Panc1 (cell line): ENCODE data around the gene AQP1. TPM values are rescaled to one million over a fixed set of nuclear protein-coding genes. Genes with fewer than 3 reads are reported as not detected.

Experiments used
- ATAC-seq: fragments of 200-7000 bp; cut with Tn5 transposase; 2 replicates; pipeline ENCODE4 v1.9.1; 2020; ENCODE audit warnings: mild to moderate bottlenecking, moderate library complexity
- BruUV-seq: library from RNA; stranded (reverse); fragments of 400-500 nt; replicated peaks from 2 replicates; lab custom pipeline; 2021; lab: Mats Ljungman, UMichigan
- CTCF ChIA-PET: fragments of 300-600 bp; sonication (Branson Sonifier 250); formaldehyde crosslinking; loops from one replicate; lab custom pipeline; 2022; ENCODE audit warnings: antibody characterized with exemption; lab: Charles Lee
- POLR2A ChIA-PET: fragments of 300-600 bp; sonication (Branson Sonifier 250); formaldehyde crosslinking; loops from one replicate; lab custom pipeline; 2022; ENCODE audit warnings: antibody characterized with exemption; lab: Charles Lee
- DNase-seq: peaks from one replicate; pipeline ENCODE4 v3.0.0-alpha.2; 2010; ENCODE audit warnings: low read depth, low spot score
- H3K27ac ChIP-seq: 2 replicates; pipeline ENCODE4 v1.5.1; 2011; ENCODE audit warnings: mild to moderate bottlenecking, low read length, inconsistent platforms
- H3K27me3 ChIP-seq: fragments of 200-500 bp; sonication (Bioruptor generic); 2 replicates; pipeline ENCODE4 v1.6.0; 2014; ENCODE audit warnings: low read length, inconsistent platforms; ENCODE audit not compliant: control insufficient read depth, insufficient read depth
- H3K36me3 ChIP-seq: fragments of 200-500 bp; sonication (Bioruptor generic); 2 replicates; pipeline ENCODE4 v1.5.1; 2014; ENCODE audit warnings: inconsistent platforms, mild to moderate bottlenecking, low read length, moderate library complexity; ENCODE audit not compliant: control insufficient read depth, insufficient read depth
- H3K4me1 ChIP-seq: 2 replicates; pipeline ENCODE4 v1.5.1; 2011; ENCODE audit warnings: inconsistent platforms, mild to moderate bottlenecking, low read length, moderate library complexity; ENCODE audit not compliant: control insufficient read depth, insufficient read depth
- H3K4me3 ChIP-seq, 2 experiments: 2 replicates each; pipeline ENCODE4 v1.5.1; 2011 to 2012; ENCODE audit warnings: low read depth in 2 of 2, low read length in 2 of 2, mild to moderate bottlenecking in 2 of 2, inconsistent platforms in 1 of 2, moderate library complexity in 1 of 2
- H3K9me3 ChIP-seq: fragments of 200-500 bp; sonication (Bioruptor generic); 2 replicates; pipeline ENCODE4 v1.5.1; 2014; ENCODE audit warnings: low read depth, mild to moderate bottlenecking, inconsistent platforms, low read length, moderate library complexity; ENCODE audit not compliant: control insufficient read depth, insufficient read depth
- POLR2AphosphoS5 ChIP-seq: IDR thresholded peaks from 2 replicates; pipeline ENCODE4 v1.6.1; 2012; ENCODE audit warnings: mild to moderate bottlenecking, low read depth, low read length, moderate library complexity
- SIN3A ChIP-seq: IDR thresholded peaks from 2 replicates; pipeline ENCODE4 v1.6.1; 2012; ENCODE audit warnings: low read depth, mild to moderate bottlenecking, low read length, moderate library complexity, borderline replicate concordance; ENCODE audit not compliant: insufficient read depth
- TCF7L2 ChIP-seq: IDR thresholded peaks from 2 replicates; pipeline ENCODE4 v1.6.1; 2011; ENCODE audit warnings: mild to moderate bottlenecking, low read depth, low read length, inconsistent platforms
- in situ Hi-C: cut with HindIII; loops from 2 replicates; pipeline ENCODE4 v1.10.0; 2016; ENCODE audit warnings: low sequenced_read_pairs, low pct_unique_long_range_greater_than_20kb
- intact Hi-C: fragments of 100-400 bp; cut with micrococcal nuclease; formaldehyde crosslinking; loops from one replicate; pipeline ENCODE4 v1.10.0; 2022; ENCODE audit not compliant: unreplicated experiment
- total RNA-seq: library from RNA; stranded (reverse); gene quantifications from one replicate; pipeline ENCODE4 v1.2.1, GENCODE V29; 2021; ENCODE audit not compliant: unreplicated experiment
- TF ChIP-seq, protein P1 (sequence below), 2 experiments: IDR thresholded peaks; 2 replicates each; pipeline ENCODE4 v1.6.1; 2011 to 2012; ENCODE audit warnings: low read depth in 2 of 2, control low read depth in 1 of 2, low read length in 1 of 2, mild to moderate bottlenecking in 1 of 2, moderate library complexity in 1 of 2; ENCODE audit not compliant: insufficient read depth in 1 of 2
- TF ChIP-seq, protein P2 (sequence below): fragments of 450-650 bp; IDR thresholded peaks from 2 replicates; pipeline ENCODE4 v1.5.1; 2017; ENCODE audit warnings: mild to moderate bottlenecking

The AQP1 gene
- total RNA-seq, 1 experiment from 2014 or later, result 0.57 TPM

DNA sequence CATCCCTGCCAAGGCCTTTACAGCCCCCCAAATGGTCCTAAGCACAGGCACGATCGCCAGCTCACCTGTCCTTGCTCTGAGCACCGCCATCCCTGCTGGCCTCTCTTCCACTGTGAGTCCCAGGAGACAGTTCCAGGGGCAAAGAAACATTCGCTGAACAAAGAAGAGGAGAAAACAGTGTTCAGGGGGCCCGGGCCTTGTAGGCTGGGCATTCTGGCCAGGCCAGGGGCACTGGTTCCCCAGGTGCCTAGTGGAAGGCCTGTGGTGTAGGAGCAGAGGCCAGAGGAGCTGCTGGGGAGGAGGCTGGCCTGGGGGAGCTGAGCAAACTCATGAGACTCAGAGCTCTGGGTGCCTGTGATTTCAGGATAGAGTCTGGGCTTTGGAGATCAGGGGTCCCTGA lies 22.6 kb downstream of the AQP1 start:
- no peak for DNase-seq
- Histone ChIP-seq H3K27me3 (no peaks in the 10 kb centered on the region; the same call in 1 of the 2 replicates), H3K27ac (no peak overlapping the region), H3K4me1 (no peaks in the 10 kb centered on the region), H3K4me3 (no peak overlapping the region), H3K9me3 (no peaks in the 10 kb centered on the region), H3K36me3 (no peaks in the 10 kb centered on the region)
- no TSS peak for BruUV-seq
- ATAC-seq, result no peak
- intact Hi-C loops (no loop called here), in situ Hi-C loops (no loop called here)
- ChIA-PET POLR2A (no interaction called here), CTCF (interaction anchor here (1.0 kb wide), 1 partner anchor 162 kb away, joined by 3 read pairs; no protein-coding TSS in a partner anchor)
- no peak for TF ChIP-seq TCF7L2
- TF ChIP-seq, protein P1, sequence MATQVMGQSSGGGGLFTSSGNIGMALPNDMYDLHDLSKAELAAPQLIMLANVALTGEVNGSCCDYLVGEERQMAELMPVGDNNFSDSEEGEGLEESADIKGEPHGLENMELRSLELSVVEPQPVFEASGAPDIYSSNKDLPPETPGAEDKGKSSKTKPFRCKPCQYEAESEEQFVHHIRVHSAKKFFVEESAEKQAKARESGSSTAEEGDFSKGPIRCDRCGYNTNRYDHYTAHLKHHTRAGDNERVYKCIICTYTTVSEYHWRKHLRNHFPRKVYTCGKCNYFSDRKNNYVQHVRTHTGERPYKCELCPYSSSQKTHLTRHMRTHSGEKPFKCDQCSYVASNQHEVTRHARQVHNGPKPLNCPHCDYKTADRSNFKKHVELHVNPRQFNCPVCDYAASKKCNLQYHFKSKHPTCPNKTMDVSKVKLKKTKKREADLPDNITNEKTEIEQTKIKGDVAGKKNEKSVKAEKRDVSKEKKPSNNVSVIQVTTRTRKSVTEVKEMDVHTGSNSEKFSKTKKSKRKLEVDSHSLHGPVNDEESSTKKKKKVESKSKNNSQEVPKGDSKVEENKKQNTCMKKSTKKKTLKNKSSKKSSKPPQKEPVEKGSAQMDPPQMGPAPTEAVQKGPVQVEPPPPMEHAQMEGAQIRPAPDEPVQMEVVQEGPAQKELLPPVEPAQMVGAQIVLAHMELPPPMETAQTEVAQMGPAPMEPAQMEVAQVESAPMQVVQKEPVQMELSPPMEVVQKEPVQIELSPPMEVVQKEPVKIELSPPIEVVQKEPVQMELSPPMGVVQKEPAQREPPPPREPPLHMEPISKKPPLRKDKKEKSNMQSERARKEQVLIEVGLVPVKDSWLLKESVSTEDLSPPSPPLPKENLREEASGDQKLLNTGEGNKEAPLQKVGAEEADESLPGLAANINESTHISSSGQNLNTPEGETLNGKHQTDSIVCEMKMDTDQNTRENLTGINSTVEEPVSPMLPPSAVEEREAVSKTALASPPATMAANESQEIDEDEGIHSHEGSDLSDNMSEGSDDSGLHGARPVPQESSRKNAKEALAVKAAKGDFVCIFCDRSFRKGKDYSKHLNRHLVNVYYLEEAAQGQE (IDR thresholded peaks at IDR 0.05; ENCODE audit: insufficient read depth in 1 of 2, low read depth in 2 of 2, low read length in 1 of 2), result no peak
- TF ChIP-seq, protein P2, sequence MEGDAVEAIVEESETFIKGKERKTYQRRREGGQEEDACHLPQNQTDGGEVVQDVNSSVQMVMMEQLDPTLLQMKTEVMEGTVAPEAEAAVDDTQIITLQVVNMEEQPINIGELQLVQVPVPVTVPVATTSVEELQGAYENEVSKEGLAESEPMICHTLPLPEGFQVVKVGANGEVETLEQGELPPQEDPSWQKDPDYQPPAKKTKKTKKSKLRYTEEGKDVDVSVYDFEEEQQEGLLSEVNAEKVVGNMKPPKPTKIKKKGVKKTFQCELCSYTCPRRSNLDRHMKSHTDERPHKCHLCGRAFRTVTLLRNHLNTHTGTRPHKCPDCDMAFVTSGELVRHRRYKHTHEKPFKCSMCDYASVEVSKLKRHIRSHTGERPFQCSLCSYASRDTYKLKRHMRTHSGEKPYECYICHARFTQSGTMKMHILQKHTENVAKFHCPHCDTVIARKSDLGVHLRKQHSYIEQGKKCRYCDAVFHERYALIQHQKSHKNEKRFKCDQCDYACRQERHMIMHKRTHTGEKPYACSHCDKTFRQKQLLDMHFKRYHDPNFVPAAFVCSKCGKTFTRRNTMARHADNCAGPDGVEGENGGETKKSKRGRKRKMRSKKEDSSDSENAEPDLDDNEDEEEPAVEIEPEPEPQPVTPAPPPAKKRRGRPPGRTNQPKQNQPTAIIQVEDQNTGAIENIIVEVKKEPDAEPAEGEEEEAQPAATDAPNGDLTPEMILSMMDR, result no peak
- no peak for TF ChIP-seq POLR2AphosphoS5
- no peak for TF ChIP-seq SIN3A

DNA sequence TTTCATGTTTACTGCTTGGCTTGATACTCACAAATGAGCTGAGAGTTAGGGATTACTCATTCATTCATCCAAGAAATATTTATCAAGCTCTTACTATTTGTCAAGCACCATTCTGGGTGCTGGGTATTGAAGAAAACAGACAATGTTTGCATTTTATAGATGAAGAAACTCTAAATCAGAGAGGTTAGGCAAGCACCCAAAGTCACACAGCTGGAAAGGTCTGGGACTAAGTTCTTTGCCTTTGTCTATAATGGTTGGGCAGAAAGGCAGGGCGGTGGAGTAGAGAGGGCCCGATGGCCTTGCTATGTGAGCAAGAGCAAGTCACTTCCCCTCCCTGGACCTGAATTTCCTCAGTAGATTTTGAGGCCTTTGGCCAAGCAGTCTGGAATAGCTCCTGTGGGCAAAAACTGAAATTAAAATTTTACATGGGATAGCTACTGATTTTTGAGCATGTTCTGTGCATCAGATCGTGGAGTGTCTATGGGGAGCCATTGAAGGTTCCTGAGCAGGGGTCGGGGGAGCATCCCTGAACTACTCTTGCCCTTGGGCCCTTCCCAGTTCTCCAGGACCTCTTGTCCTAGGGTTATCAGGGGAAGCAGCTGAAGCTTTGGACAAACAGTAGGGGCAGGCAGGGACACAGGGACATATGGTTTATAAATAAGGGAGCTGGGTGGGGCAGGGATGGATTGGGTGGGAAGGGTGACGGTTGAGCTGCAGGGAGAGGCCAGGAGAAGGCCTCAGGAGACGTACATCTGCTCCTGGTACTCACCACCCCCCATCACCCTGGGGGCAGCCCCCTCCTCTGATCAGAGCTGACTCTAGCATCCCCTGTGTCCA lies 23.3 kb downstream of the AQP1 start:
- in situ Hi-C loops, result no loop called here
- intact Hi-C loops, result loop anchor here (5.0 kb wide), 1 partner anchor 187 kb away; no protein-coding TSS in a partner anchor
- DNase-seq (no peak), ATAC-seq (no peak)
- no peaks in the 10 kb centered on the region for H3K9me3 ChIP-seq
- no peak overlapping the region for H3K27ac ChIP-seq
- H3K27me3 ChIP-seq, result peaks cover 3% of the 10 kb centered on the region
- no peaks in the 10 kb centered on the region for H3K36me3 ChIP-seq
- ChIA-PET POLR2A (no interaction called here), CTCF (interaction anchor here (1.0 to 1.1 kb wide), 2 partner anchors 43 to 161 kb away, joined by 3 read pairs; no protein-coding TSS in a partner anchor)
- no peaks in the 10 kb centered on the region for H3K4me1 ChIP-seq
- BruUV-seq, result no TSS peak
- TF ChIP-seq, protein P1 (IDR thresholded peaks at IDR 0.05; ENCODE audit: insufficient read depth in 1 of 2, low read depth in 2 of 2, low read length in 1 of 2), result no peak
- TF ChIP-seq POLR2AphosphoS5, result no peak
- TF ChIP-seq TCF7L2, result no peak
- no peak for TF ChIP-seq SIN3A
- TF ChIP-seq, protein P2, result no peak
- H3K4me3 ChIP-seq, result no peak overlapping the region
